H1 (cell line): ENCODE results near the gene IL17RE. TPM values are rescaled to one million over a fixed set of nuclear protein-coding genes. Genes with fewer than 3 reads are reported as not detected.

Experiments
- CTCF ChIA-PET: fragments of 300-600 bp; sonication (Branson Sonifier 250); formaldehyde crosslinking; loops from one replicate; lab custom pipeline; 2021; ENCODE audit not compliant: partially characterized antibody; lab: Charles Lee
- POLR2A ChIA-PET: fragments of 300-600 bp; sonication (Branson Sonifier 250); formaldehyde crosslinking; loops from one replicate; lab custom pipeline; 2021; ENCODE audit warnings: inconsistent platforms; ENCODE audit not compliant: partially characterized antibody; lab: Charles Lee
- DNase-seq, 2 experiments: peaks; one replicate each; pipeline versions ENCODE4 v3.0.0 to v3.0.0-alpha.2; 2010 to 2022; ENCODE audit warnings: low spot score in 2 of 2, low read depth in 1 of 2, mixed read lengths in 1 of 2
- FAIRE-seq: peaks from 2 replicates; lab custom pipeline; 2011; peaks lifted over from hg19 to GRCh38; lab: Jason Lieb, UNC
- H2AFZ ChIP-seq: 2 replicates; pipeline ENCODE4 v1.8.1; 2012; ENCODE audit warnings: low read length, inconsistent platforms
- H2AK5ac ChIP-seq: 2 replicates; pipeline ENCODE4 v1.6.1; 2013; ENCODE audit warnings: low read depth, low read length
- H2BK120ac ChIP-seq: replicated peaks from 2 replicates; pipeline ENCODE3; 2013; ENCODE audit warnings: low read depth, low read length, inconsistent platforms
- H2BK12ac ChIP-seq: 2 replicates; pipeline ENCODE4 v1.6.1; 2013; ENCODE audit warnings: low read depth, low read length
- H2BK15ac ChIP-seq: 2 replicates; pipeline ENCODE4 v1.6.1; 2013; ENCODE audit warnings: low read length
- H2BK20ac ChIP-seq: 2 replicates; pipeline ENCODE4 v1.6.1; 2013; ENCODE audit warnings: low read length
- H2BK5ac ChIP-seq: 2 replicates; pipeline ENCODE4 v1.6.1; 2013; ENCODE audit warnings: low read depth, low read length
- H3K14ac ChIP-seq: 2 replicates; pipeline ENCODE4 v1.6.1; 2013; ENCODE audit warnings: inconsistent platforms; ENCODE audit not compliant: insufficient read length
- H3K18ac ChIP-seq: 2 replicates; pipeline ENCODE4 v1.6.1; 2013; ENCODE audit warnings: low read length; ENCODE audit errors: extremely low read depth
- H3K23ac ChIP-seq: 2 replicates; pipeline ENCODE4 v1.6.1; 2013; ENCODE audit warnings: inconsistent platforms; ENCODE audit not compliant: insufficient read length
- H3K23me2 ChIP-seq: 2 replicates; pipeline ENCODE4 v1.6.1; 2013; ENCODE audit warnings: low read depth, low read length
- H3K27ac ChIP-seq: 2 replicates; pipeline ENCODE4 v1.6.1; 2011; ENCODE audit warnings: low read depth, low read length, inconsistent platforms
- H3K27me3 ChIP-seq, 4 experiments: replicated peaks in 1 of 4; 1 replicate in 1 of 4; 2 replicates in 3 of 4; pipeline versions ENCODE4 v1.6.1 to v1.8.1; 2011 to 2013; ENCODE audit warnings: low read length in 3 of 4, mild to moderate bottlenecking in 3 of 4, inconsistent platforms in 2 of 4, mixed read lengths in 2 of 4, moderate library complexity in 1 of 4; ENCODE audit not compliant: control insufficient read depth in 3 of 4, insufficient read depth in 3 of 4; ENCODE audit errors: extremely low read depth in 1 of 4
- H3K36me3 ChIP-seq, 4 experiments: 2 replicates each; pipeline versions ENCODE4 v1.6.1 to v1.8.1; 2011 to 2013; ENCODE audit warnings: mild to moderate bottlenecking in 4 of 4, low read length in 3 of 4, moderate library complexity in 2 of 4, control low read depth in 1 of 4, inconsistent platforms in 1 of 4; ENCODE audit not compliant: insufficient read depth in 4 of 4, control insufficient read depth in 2 of 4
- H3K4ac ChIP-seq: replicated peaks from 2 replicates; pipeline ENCODE3; 2013; ENCODE audit warnings: low read length, low read depth, mixed read lengths, inconsistent platforms; ENCODE audit not compliant: insufficient read length
- H3K4me1 ChIP-seq, 4 experiments: replicated peaks in 1 of 4; 1 replicate in 1 of 4; 2 replicates in 3 of 4; pipeline versions ENCODE4 v1.6.1 to v1.8.1; 2011 to 2013; ENCODE audit warnings: low read length in 3 of 4, inconsistent platforms in 2 of 4, mixed read lengths in 1 of 4; ENCODE audit not compliant: insufficient read depth in 4 of 4, control insufficient read depth in 3 of 4
- H3K4me2 ChIP-seq, 2 experiments: 2 replicates each; pipeline versions ENCODE4 v1.6.1 to v1.8.1; 2011 to 2013; ENCODE audit warnings: low read depth in 2 of 2, low read length in 2 of 2, control low read depth in 1 of 2, inconsistent platforms in 1 of 2, mild to moderate bottlenecking in 1 of 2; ENCODE audit not compliant: insufficient read depth in 1 of 2
- H3K4me3 ChIP-seq, 4 experiments: fragments of 200-600, 300-600 bp in 1 of 4; sonication (generic), shearing (Covaris generic), sonication (Bioruptor Twin) in 1 of 4; 2 replicates each; pipeline versions ENCODE4 v1.5.1 to v1.8.1; 2011 to 2016; ENCODE audit warnings: low read length in 4 of 4, low read depth in 3 of 4, control low read depth in 2 of 4, inconsistent platforms in 2 of 4, mild to moderate bottlenecking in 2 of 4, mixed read lengths in 1 of 4, moderate library complexity in 1 of 4; ENCODE audit not compliant: insufficient read depth in 2 of 4; ENCODE audit errors: extremely low read depth in 1 of 4
- H3K56ac ChIP-seq: replicated peaks from 2 replicates; pipeline ENCODE3; 2013; ENCODE audit warnings: low read depth, mild to moderate bottlenecking, mixed read lengths, low read length, inconsistent platforms; ENCODE audit not compliant: insufficient read length
- H3K79me1 ChIP-seq: 2 replicates; pipeline ENCODE4 v1.6.1; 2013; ENCODE audit warnings: low read depth, low read length, control low read depth
- H3K79me2 ChIP-seq, 2 experiments: 2 replicates each; pipeline versions ENCODE4 v1.6.1 to v1.8.1; 2012 to 2013; ENCODE audit warnings: low read length in 2 of 2, mild to moderate bottlenecking in 2 of 2, inconsistent platforms in 1 of 2; ENCODE audit not compliant: insufficient read depth in 2 of 2, control insufficient read depth in 1 of 2
- H3K9ac ChIP-seq, 4 experiments: replicated peaks in 1 of 4; 1 replicate in 1 of 4; 2 replicates in 3 of 4; pipeline versions ENCODE4 v1.6.1 to v1.8.1; 2011 to 2013; ENCODE audit warnings: low read depth in 3 of 4, low read length in 3 of 4, control low read depth in 2 of 4, mild to moderate bottlenecking in 2 of 4, moderate library complexity in 2 of 4, inconsistent platforms in 1 of 4; ENCODE audit errors: extremely low read depth in 1 of 4
- H3K9me3 ChIP-seq, 2 experiments: 2 replicates each; pipeline versions ENCODE4 v1.6.1 to v1.8.1; 2012 to 2013; ENCODE audit warnings: mild to moderate bottlenecking in 2 of 2, moderate library complexity in 2 of 2, control low read depth in 1 of 2, inconsistent platforms in 1 of 2, low read depth in 1 of 2, low read length in 1 of 2, mixed read lengths in 1 of 2; ENCODE audit not compliant: insufficient read depth in 2 of 2
- H4K20me1 ChIP-seq, 2 experiments: replicated peaks in 1 of 2; 2 replicates each; pipeline versions ENCODE3 to v1.8.1; 2011 to 2013; ENCODE audit warnings: inconsistent platforms in 2 of 2, low read length in 2 of 2, mild to moderate bottlenecking in 1 of 2; ENCODE audit not compliant: insufficient read depth in 2 of 2, control insufficient read depth in 1 of 2
- H4K5ac ChIP-seq: 2 replicates; pipeline ENCODE4 v1.6.1; 2013; ENCODE audit warnings: low read length, low read depth, mixed read lengths, inconsistent platforms; ENCODE audit not compliant: insufficient read length
- H4K8ac ChIP-seq: 2 replicates; pipeline ENCODE4 v1.8.0; 2013; ENCODE audit warnings: mild to moderate bottlenecking, moderate library complexity, low read length, inconsistent platforms; ENCODE audit not compliant: insufficient read depth; ENCODE audit errors: extremely low read depth
- H4K91ac ChIP-seq: replicated peaks from 2 replicates; pipeline ENCODE3; 2013; ENCODE audit warnings: low read length, mixed read lengths, inconsistent platforms; ENCODE audit not compliant: insufficient read length
- E2F6 ChIP-seq: IDR thresholded peaks from 2 replicates; pipeline ENCODE4 v1.6.1; 2012; ENCODE audit warnings: inconsistent platforms
- TEAD4 ChIP-seq: IDR thresholded peaks from 2 replicates; pipeline ENCODE4 v1.6.1; 2012; ENCODE audit warnings: low read depth, low read length, inconsistent platforms, mixed read lengths
- WGBS, 2 experiments: shearing (Covaris generic) in 1 of 2; methylation state at CpG; one replicate each; pipeline versions ENCODE4 v1.1.6 to v1.1.7; 2013 to 2015; ENCODE audit warnings: low lambda C conversion rate in 2 of 2, mixed read lengths in 2 of 2, inconsistent platforms in 1 of 2, low coverage in 1 of 2, missing lambda C conversion rate in 1 of 2; ENCODE audit not compliant: insufficient replicate concordance in 2 of 2, insufficient coverage in 1 of 2, insufficient read length in 1 of 2; ENCODE audit errors: extremely low coverage in 1 of 2, missing lambda C conversion rate in 1 of 2; 5-methylcytosine and 5-hydroxymethylcytosine counted together
- polyA plus RNA-seq, 7 experiments: library from polyadenylated mRNA; depleted of rRNA in 3 of 7; stranded (reverse) in 5 of 7; unstranded in 2 of 7; fragments of >200 nt in 5 of 7; fragments of 200-250 nt in 2 of 7; gene quantifications; 1 replicate in 5 of 7; 2 replicates in 1 of 7; 4 replicates in 1 of 7; pipeline versions ENCODE4 v1.2.1 to v1.2.3, GENCODE V29; 2011 to 2013; ENCODE audit warnings: missing spikeins in 2 of 7, mixed read lengths in 2 of 7
- total RNA-seq: library from RNA; stranded (reverse); fragmentation: NEBNext Ultra II Directional; extraction: Animal tissue kit (Norgen Biotek cat#: 25700); gene quantifications from 2 replicates; pipeline ENCODE4 v1.2.1, GENCODE V29; 2021

IL17RE gene
- total and polyA plus RNA-seq, 2 of the 8 experiments (the other 6 are each of a cell fraction or from before 2014, with no cell fraction given) = 3.4 to 4.9 TPM

- no peaks in the 10 kb centered on the region for H4K20me1 ChIP-seq
- no peak overlapping the region for H2BK15ac ChIP-seq
- H3K23me2 ChIP-seq = no peaks in the 10 kb centered on the region
- no peak overlapping the region for H3K18ac ChIP-seq
- no peaks in the 10 kb centered on the region for H3K79me2 ChIP-seq
- H3K56ac ChIP-seq = no peak overlapping the region
- no peaks in the 10 kb centered on the region for H3K9me3 ChIP-seq
- FAIRE-seq (no peak), DNase-seq (no peak)
- H3K4ac ChIP-seq = no peak overlapping the region
- H2AK5ac ChIP-seq = no peak overlapping the region
- no peak overlapping the region for H4K5ac ChIP-seq
- CTCF ChIA-PET = interaction anchor here (1.4 kb wide), 1 partner anchor 26 kb away, joined by 7 read pairs; no protein-coding TSS in a partner anchor
- no peak overlapping the region for H3K9ac ChIP-seq
- no peaks in the 10 kb centered on the region for H3K36me3 ChIP-seq
- H3K27ac ChIP-seq = no peak overlapping the region
- no peak overlapping the region for H3K4me3 ChIP-seq
- no peak overlapping the region for H3K23ac ChIP-seq
- no peak overlapping the region for H3K4me2 ChIP-seq
- H3K4me1 ChIP-seq = peaks cover 11 to 19% (median 14%) of the 10 kb centered on the region in 4 experiments
- H2AFZ ChIP-seq = no peak overlapping the region
- H3K79me1 ChIP-seq = no peaks in the 10 kb centered on the region
- no peak for TF ChIP-seq TEAD4
- 0 out of 2 replicates have a peak, but pooled peaks have one; percentile 15 for TF ChIP-seq E2F6
- no peak overlapping the region for H3K14ac ChIP-seq
- no peak overlapping the region for H2BK20ac ChIP-seq
- 72% methylated on average over 5 of the region's 5 CpGs; no CpG with 5 or more reads in 1 of the 2 experiments for WGBS, 2 experiments
- no peak overlapping the region for H4K8ac ChIP-seq
- H2BK12ac ChIP-seq = no peak overlapping the region
- H2BK5ac ChIP-seq = no peak overlapping the region
- no peak overlapping the region for H4K91ac ChIP-seq
- H3K27me3 ChIP-seq = peaks cover 0 to 11% (median under 1%) of the 10 kb centered on the region in 4 experiments; a peak in 3 of 7 replicates
- POLR2A ChIA-PET = no interaction called here
- H2BK120ac ChIP-seq = no peak overlapping the region
These were observed 54.6 kb downstream of the IL17RE start for GRCh38 chr3:9957214-9957613.
